Esophagus squamous epithelium (tissue), 4 donors: ENCODE data around the gene RAB1B.

Experiments used
- CTCF ChIP-seq, 6 experiments: fragments of 450-650 bp in 4 of 6; fragments of 200-600 bp in 2 of 6; sonication (generic) in 2 of 6; IDR thresholded peaks; one replicate each; pipeline ENCODE4 v1.5.1; 2016 to 2019; ENCODE audit warnings: antibody characterized with exemption in 6 of 6, mild to moderate bottlenecking in 4 of 6, moderate library complexity in 4 of 6
- POLR2A ChIP-seq, 4 donors: fragments of 450-650 bp; IDR thresholded peaks; one replicate each; pipeline ENCODE4 v1.6.1; 2017; ENCODE audit warnings: antibody characterized with exemption in 4 of 4, mild to moderate bottlenecking in 4 of 4, moderate library complexity in 3 of 4

GRCh38 chr11:66261578-66261977 is 6.9 kb upstream of the RAB1B start:
- no peak for TF ChIP-seq CTCF (IDR thresholded peaks at IDR 0.05)
- no peak for TF ChIP-seq POLR2A (IDR thresholded peaks at IDR 0.05)
